Measurements from ENCODE around the gene GSC.
"Not testable (repeated sequence)": the region's sequence is repeated elsewhere in the genome, so short reads cannot be mapped to it uniquely, and the experiment has no call there.

The GSC gene

GRCh38 chr14:94771158-94771905 is 1.4 kb upstream of the GSC start:
- no peak for FAIRE-seq

GRCh38 chr14:94770815-94771157 is 873 bp upstream of the GSC start:
- FAIRE-seq, result no peak

GRCh38 chr14:94770251-94770749 is 387 bp upstream of the GSC start:
- no peak for FAIRE-seq

GRCh38 chr14:94768521-94769390 is 1.2 kb downstream of the GSC start:
- FAIRE-seq, result no peak

- FAIRE-seq, result no peak
Observed at GRCh38 chr14:94768141-94768520, 1.8 kb downstream of the GSC start.

GRCh38 chr14:94767321-94767878 is 2.5 kb downstream of the GSC start:
- no peak for FAIRE-seq

GRCh38 chr14:94764573-94764972 is 5.3 kb downstream of the GSC start:
- no peak for FAIRE-seq

GRCh38 chr14:94762431-94762830 is 7.5 kb downstream of the GSC start:
- FAIRE-seq, result no peak

GRCh38 chr14:94761997-94762377 is 7.9 kb downstream of the GSC start:
- FAIRE-seq, result no peak

- FAIRE-seq, result no peak
Observed at GRCh38 chr14:94761348-94761996, 8.4 kb downstream of the GSC start.

- FAIRE-seq, result no peak
Observed at GRCh38 chr14:94756310-94756882, 13.5 kb downstream of the GSC start.

- no peak for FAIRE-seq
Observed at GRCh38 chr14:94754391-94754942, 15.4 kb downstream of the GSC start.

- no peak for FAIRE-seq
Observed at GRCh38 chr14:94752591-94753436, 17.1 kb downstream of the GSC start.

- no peak for FAIRE-seq
Observed at GRCh38 chr14:94751956-94752355, 18.0 kb downstream of the GSC start.

- no peak for FAIRE-seq
Observed at GRCh38 chr14:94751321-94751720, 18.6 kb downstream of the GSC start.

- FAIRE-seq, result no peak
Observed at GRCh38 chr14:94750371-94750770, 19.5 kb downstream of the GSC start.

GRCh38 chr14:94748667-94749347 is 21.1 kb downstream of the GSC start:
- FAIRE-seq, result no peak

GRCh38 chr14:94747739-94748138 is 22.2 kb downstream of the GSC start:
- no peak for FAIRE-seq

GRCh38 chr14:94747153-94747552 is 22.8 kb downstream of the GSC start:
- FAIRE-seq, result not testable (repeated sequence)

GRCh38 chr14:94746131-94746530 is 23.8 kb downstream of the GSC start:
- no peak for FAIRE-seq

GRCh38 chr14:94738751-94739150 is 31.2 kb downstream of the GSC start:
- FAIRE-seq, result no peak

All from TTC549 (cell line).